Naive thymus-derived CD8-positive, alpha-beta T cell (primary cell): ENCODE data around the gene SCO2. TPM values are rescaled to one million over a fixed set of nuclear protein-coding genes. Genes with fewer than 3 reads are reported as not detected.
A peak's percentile ranks its signal among the peaks of the same experiment; 100 is the strongest.
"Not testable (repeated sequence)": the region's sequence is repeated elsewhere in the genome, so short reads cannot be mapped to it uniquely, and the experiment has no call there.

Source experiments
- ATAC-seq, 2 donors: fragments of 150-1000 bp; cut with Tn5 transposase in 1 of 2; sonication (Bioruptor Pico), chemical (Tn5 transposase) in 1 of 2; 1 replicate in 1 of 2; 2 replicates in 1 of 2; pipeline ENCODE4 v1.10.0; 2021; ENCODE audit warnings: mild to moderate bottlenecking in 2 of 2, moderate library complexity in 2 of 2
- POLR2A ChIA-PET: fragments of 350-600 bp; sonication (Branson Sonifier 250); formaldehyde crosslinking; loops from one replicate; lab custom pipeline; 2021; ENCODE audit warnings: antibody characterized with exemption; lab: Charles Lee
- DNase-seq, 10 donors: peaks; one replicate each; pipeline versions ENCODE4 v3.0.0 to v3.0.0-alpha.2; 2020 to 2022
- H3K27ac Mint-ChIP-seq, 10 donors: one replicate each; pipeline ENCODE4 v1.8.0; 2020 to 2022; ENCODE audit warnings: mild to moderate bottlenecking in 10 of 10, mixed read lengths in 10 of 10, moderate library complexity in 4 of 10, inconsistent platforms in 1 of 10
- H3K27me3 Mint-ChIP-seq, 5 donors: one replicate each; pipeline ENCODE4 v1.8.0; 2021 to 2022; ENCODE audit warnings: mixed read lengths in 5 of 5
- H3K36me3 Mint-ChIP-seq, 3 donors: one replicate each; pipeline ENCODE4 v1.8.0; 2020 to 2022; ENCODE audit warnings: mixed read lengths in 3 of 3, mild to moderate bottlenecking in 2 of 3, inconsistent platforms in 1 of 3
- H3K4me1 Mint-ChIP-seq, 4 donors: one replicate each; pipeline ENCODE4 v1.8.0; 2021 to 2022; ENCODE audit warnings: mixed read lengths in 4 of 4
- H3K4me3 Mint-ChIP-seq, 10 donors: one replicate each; pipeline ENCODE4 v1.8.0; 2020 to 2022; ENCODE audit warnings: mild to moderate bottlenecking in 10 of 10, mixed read lengths in 10 of 10, moderate library complexity in 6 of 10, inconsistent platforms in 1 of 10
- H3K9me3 Mint-ChIP-seq, 9 donors: one replicate each; pipeline ENCODE4 v1.8.0; 2020 to 2022; ENCODE audit warnings: mixed read lengths in 9 of 9, mild to moderate bottlenecking in 3 of 9, inconsistent platforms in 1 of 9, moderate library complexity in 1 of 9
- polyA plus RNA-seq, 3 donors: library from polyadenylated mRNA; unstranded; fragments of 300-500 nt; fragmentation: Illumina TruSeq; gene quantifications; one replicate each; pipeline ENCODE4 v1.2.3, GENCODE V29; 2021
- total RNA-seq, 8 experiments: library from RNA in 2 of 8; stranded (reverse) in 2 of 8; gene quantifications; one replicate each; pipeline ENCODE4 v1.2.3 and lab custom pipeline; 2021 to 2026

The SCO2 gene
- total and polyA plus RNA-seq, 5 experiments from 2014 or later: 2.7 to 8.3 (median 5.4) TPM; not detected in 1

GRCh38 chr22:50522806-50523438 lies 2.5 kb downstream of the SCO2 start:
- no peaks in the 10 kb centered on the region for H3K9me3 Mint-ChIP-seq
- H3K4me1 Mint-ChIP-seq: peaks cover 14 to 28% (median 22%) of the 10 kb centered on the region in 4 donors
- no peak overlapping the region for H3K27ac Mint-ChIP-seq
- POLR2A ChIA-PET: interaction anchor here (1.2 to 5.6 kb wide), 5 partner anchors 15 to 180 kb away, joined by 3 to 128 read pairs (median 3); partner anchors contain the start of genes KLHDC7B, LMF2, NCAPH2 and PPP6R2
- no peak for ATAC-seq
- H3K36me3 Mint-ChIP-seq: peaks cover 0 to 24% (median 1%) of the 10 kb centered on the region in 3 donors
- DNase-seq: no peak
- peak overlapping the region in 6 of 10 donors; percentile 22 to 58 (median 44) for H3K4me3 Mint-ChIP-seq
- no peaks in the 10 kb centered on the region for H3K27me3 Mint-ChIP-seq

GRCh38 chr22:50522208-50522805 lies 3.1 kb downstream of the SCO2 start:
- peaks cover 0 to 28% (median 1%) of the 10 kb centered on the region in 3 donors for H3K36me3 Mint-ChIP-seq
- ATAC-seq (no peak), DNase-seq (no peak)
- POLR2A ChIA-PET: interaction anchor here (1.2 to 5.6 kb wide), 5 partner anchors 14 to 179 kb away, joined by 3 to 128 read pairs (median 3); partner anchors contain the start of genes KLHDC7B, LMF2, NCAPH2 and PPP6R2
- peaks cover 12 to 22% (median 17%) of the 10 kb centered on the region in 4 donors for H3K4me1 Mint-ChIP-seq
- peak overlapping the region in 2 of 10 donors; percentile 4 to 34 for H3K4me3 Mint-ChIP-seq
- no peaks in the 10 kb centered on the region for H3K27me3 Mint-ChIP-seq
- no peaks in the 10 kb centered on the region for H3K9me3 Mint-ChIP-seq
- H3K27ac Mint-ChIP-seq: no peak overlapping the region

GRCh38 chr22:50521710-50522109 lies 3.7 kb downstream of the SCO2 start:
- no peak for ATAC-seq
- POLR2A ChIA-PET: interaction anchor here (1.4 to 5.6 kb wide), 2 partner anchors 13 to 41 kb away, joined by 3 to 128 read pairs; partner anchors contain the start of genes LMF2, NCAPH2 and SYCE3

GRCh38 chr22:50520826-50521453 lies 4.5 kb downstream of the SCO2 start:
- ATAC-seq (no peak), DNase-seq (no peak)
- POLR2A ChIA-PET: interaction anchor here (5.6 kb wide), 1 partner anchor 13 kb away, joined by 128 read pairs; the partner anchor contains the start of genes LMF2 and NCAPH2
- Mint-ChIP-seq H3K27me3 (no peaks in the 10 kb centered on the region), H3K4me3 (peak overlapping the region in 1 of 10 donors; percentile 32), H3K4me1 (peaks cover 8 to 19% (median 10%) of the 10 kb centered on the region in 4 donors), H3K27ac (peak overlapping the region in 1 of 10 donors; percentile 50), H3K36me3 (peaks cover 0 to 36% (median 1%) of the 10 kb centered on the region in 3 donors), H3K9me3 (no peaks in the 10 kb centered on the region)

More at GRCh38 chr22:50521710-50522109, 3.7 kb downstream of the SCO2 start:
- no peaks in the 10 kb centered on the region for H3K27me3 Mint-ChIP-seq
- DNase-seq: no peak
- H3K4me1 Mint-ChIP-seq: peaks cover 7 to 17% (median 11%) of the 10 kb centered on the region in 4 donors
- H3K9me3 Mint-ChIP-seq: no peaks in the 10 kb centered on the region
- no peak overlapping the region for H3K4me3 Mint-ChIP-seq
- H3K27ac Mint-ChIP-seq: no peak overlapping the region
- peaks cover 0 to 28% (median 1%) of the 10 kb centered on the region in 3 donors for H3K36me3 Mint-ChIP-seq

- H3K36me3 Mint-ChIP-seq: peaks cover 0 to 39% (median 3%) of the 10 kb centered on the region in 3 donors
- H3K27ac Mint-ChIP-seq: peak overlapping the region in 1 of 10 donors; percentile 34
- ATAC-seq, POLR2A ChIA-PET, H3K27me3 Mint-ChIP-seq, DNase-seq, H3K4me3 Mint-ChIP-seq, H3K9me3 Mint-ChIP-seq: not testable (repeated sequence)
- H3K4me1 Mint-ChIP-seq: peaks cover 9 to 23% (median 14%) of the 10 kb centered on the region in 4 donors
Observed at GRCh38 chr22:50520184-50520583, 5.2 kb downstream of the SCO2 start.

- H3K9me3 Mint-ChIP-seq: no peaks in the 10 kb centered on the region
- peaks cover 8 to 24% (median 13%) of the 10 kb centered on the region in 4 donors for H3K4me1 Mint-ChIP-seq
- POLR2A ChIA-PET: interaction anchor here (1.0 to 1.1 kb wide), 2 partner anchors 10 to 12 kb away, joined by 5 to 8 read pairs; partner anchors contain the start of genes LMF2 and NCAPH2
- no peak overlapping the region for H3K27ac Mint-ChIP-seq
- H3K36me3 Mint-ChIP-seq: peaks cover 0 to 42% (median 3%) of the 10 kb centered on the region in 3 donors
- ATAC-seq: no peak
- DNase-seq: no peak
- no peak overlapping the region for H3K4me3 Mint-ChIP-seq
- H3K27me3 Mint-ChIP-seq: no peaks in the 10 kb centered on the region
Observed at GRCh38 chr22:50519151-50519550, 6.2 kb downstream of the SCO2 start.

GRCh38 chr22:50518606-50519005 lies 6.8 kb downstream of the SCO2 start:
- POLR2A ChIA-PET: interaction anchor here (1.1 to 1.2 kb wide), 2 partner anchors 12 to 20 kb away, joined by 3 to 8 read pairs; partner anchors contain the start of genes LMF2 and NCAPH2
- DNase-seq: no peak

GRCh38 chr22:50517495-50518260 lies 7.7 kb downstream of the SCO2 start:
- DNase-seq: no peak
- POLR2A ChIA-PET: interaction anchor here (1.2 kb wide), 2 partner anchors 8 to 20 kb away, joined by 3 read pairs; partner anchors contain the start of gene SCO2
- Mint-ChIP-seq H3K27me3 (no peaks in the 10 kb centered on the region), H3K9me3 (no peaks in the 10 kb centered on the region), H3K4me3 (no peak overlapping the region), H3K4me1 (peaks cover 7 to 20% (median 15%) of the 10 kb centered on the region in 4 donors), H3K36me3 (peaks cover 0 to 41% (median 3%) of the 10 kb centered on the region in 3 donors), H3K27ac (no peak overlapping the region)
- no peak for ATAC-seq

More at GRCh38 chr22:50518606-50519005, 6.8 kb downstream of the SCO2 start:
- Mint-ChIP-seq H3K9me3 (no peaks in the 10 kb centered on the region), H3K4me3 (no peak overlapping the region), H3K4me1 (peaks cover 8 to 24% (median 15%) of the 10 kb centered on the region in 4 donors), H3K27ac (no peak overlapping the region), H3K36me3 (peaks cover 0 to 42% (median 3%) of the 10 kb centered on the region in 3 donors), H3K27me3 (no peaks in the 10 kb centered on the region)
- no peak for ATAC-seq

- no peaks in the 10 kb centered on the region for H3K9me3 Mint-ChIP-seq
- H3K36me3 Mint-ChIP-seq: peaks cover 0 to 45% (median 3%) of the 10 kb centered on the region in 3 donors
- ATAC-seq (no peak), DNase-seq (no peak)
- no peaks in the 10 kb centered on the region for H3K27me3 Mint-ChIP-seq
- H3K27ac Mint-ChIP-seq: no peak overlapping the region
- POLR2A ChIA-PET: interaction anchor here (0.6 to 1.2 kb wide), 2 partner anchors 9 to 65 kb away, joined by 3 to 7 read pairs; partner anchors contain the start of gene SCO2
- peaks cover 9 to 24% (median 15%) of the 10 kb centered on the region in 4 donors for H3K4me1 Mint-ChIP-seq
- no peak overlapping the region for H3K4me3 Mint-ChIP-seq
Observed at GRCh38 chr22:50516891-50517290, 8.5 kb downstream of the SCO2 start.

- POLR2A ChIA-PET: interaction anchor here (0.7 to 2.2 kb wide), 4 partner anchors 9 to 265 kb away, joined by 3 to 10 read pairs (median 4); partner anchors contain the start of genes HDAC10, SCO2 and TYMP
- Mint-ChIP-seq H3K27me3 (no peaks in the 10 kb centered on the region), H3K4me3 (no peak overlapping the region), H3K4me1 (peaks cover 9 to 24% (median 15%) of the 10 kb centered on the region in 4 donors), H3K9me3 (no peaks in the 10 kb centered on the region), H3K27ac (no peak overlapping the region), H3K36me3 (peaks cover 0 to 46% (median 3%) of the 10 kb centered on the region in 3 donors)
- DNase-seq: no peak
- ATAC-seq: no peak
Observed at GRCh38 chr22:50516068-50516467, 9.3 kb downstream of the SCO2 start.

GRCh38 chr22:50513175-50513574 lies 12.2 kb downstream of the SCO2 start:
- ATAC-seq: no peak
- no peak for DNase-seq
- Mint-ChIP-seq H3K36me3 (peaks cover 0 to 29% (median 2%) of the 10 kb centered on the region in 3 donors), H3K27me3 (no peaks in the 10 kb centered on the region), H3K4me3 (no peak overlapping the region), H3K9me3 (no peaks in the 10 kb centered on the region), H3K4me1 (peaks cover 14 to 37% (median 25%) of the 10 kb centered on the region in 4 donors), H3K27ac (no peak overlapping the region)
- POLR2A ChIA-PET: interaction anchor here (0.5 to 0.7 kb wide), 2 partner anchors 12 to 115 kb away, joined by 3 to 5 read pairs; partner anchors contain the start of gene SCO2
